ENCODE data around the gene CTDP1.
"Not testable (repeated sequence)": the region's sequence is repeated elsewhere in the genome, so short reads cannot be mapped to it uniquely, and the experiment has no call there.

Gene CTDP1

DNA sequence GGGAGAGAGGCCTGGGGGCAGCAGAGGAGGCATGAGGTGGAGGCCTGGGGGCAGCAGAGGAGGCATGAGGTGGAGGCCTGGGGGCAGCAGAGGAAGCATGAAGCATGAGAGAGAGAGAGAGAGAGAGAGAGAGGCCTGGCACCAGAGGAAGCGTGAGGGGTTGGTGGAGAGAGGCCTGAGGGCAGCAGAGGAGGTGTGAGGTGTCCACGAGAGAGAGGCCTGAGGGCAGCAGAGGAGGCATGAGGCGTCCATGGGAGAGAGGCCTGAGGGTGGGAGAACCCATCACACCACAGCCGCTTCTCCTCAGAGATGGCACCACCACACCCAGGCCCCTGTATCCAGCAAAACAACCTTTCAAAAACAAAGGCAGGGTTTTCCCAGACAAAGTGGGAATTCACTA is 62.5 kb downstream of the CTDP1 start:
- DNase-seq (ENCODE audit: low read depth in 2 of 2), result no peak

DNA sequence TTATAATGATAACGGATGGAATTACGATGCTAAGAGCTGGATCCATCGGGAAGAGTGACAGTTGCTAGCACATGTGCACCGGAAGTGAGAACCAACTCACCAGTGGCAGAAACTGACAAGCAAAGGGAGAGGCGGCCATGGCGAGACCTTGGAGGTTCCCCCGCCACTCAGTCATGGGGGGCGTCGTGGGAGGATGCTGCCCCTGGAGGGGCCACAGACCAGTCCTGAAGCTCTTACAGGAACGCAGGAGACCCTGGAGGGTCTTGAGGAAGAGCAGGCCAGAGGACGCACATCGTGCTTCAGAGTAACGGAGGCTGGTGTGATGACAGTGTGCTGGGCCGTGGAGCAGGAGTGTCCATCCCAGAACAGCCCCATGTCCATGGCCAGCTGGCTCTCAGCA is 65.0 kb downstream of the CTDP1 start:
- no peak for DNase-seq (ENCODE audit: low read depth in 2 of 2)

DNA sequence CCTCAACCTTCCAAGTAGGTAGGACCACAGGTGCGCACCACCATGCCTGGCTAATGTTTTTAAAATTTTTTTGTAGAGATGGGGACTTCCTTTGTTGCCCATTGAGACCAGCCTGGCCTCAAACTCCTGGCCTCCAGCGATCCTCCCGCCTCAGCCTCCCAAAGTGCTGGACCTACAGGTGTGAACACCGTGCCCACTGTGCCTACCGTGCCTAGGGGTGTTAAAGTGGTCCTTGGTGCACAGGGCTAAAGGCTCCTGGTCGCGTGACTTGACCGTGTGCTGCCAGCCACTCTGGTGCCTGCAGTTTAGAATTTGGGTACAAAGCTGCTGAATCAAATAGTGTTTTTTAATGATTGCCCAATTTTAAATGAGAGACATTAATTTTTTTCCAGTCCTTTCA is 67.1 kb downstream of the CTDP1 start:
- no peak for DNase-seq (ENCODE audit: low read depth in 2 of 2)

DNA sequence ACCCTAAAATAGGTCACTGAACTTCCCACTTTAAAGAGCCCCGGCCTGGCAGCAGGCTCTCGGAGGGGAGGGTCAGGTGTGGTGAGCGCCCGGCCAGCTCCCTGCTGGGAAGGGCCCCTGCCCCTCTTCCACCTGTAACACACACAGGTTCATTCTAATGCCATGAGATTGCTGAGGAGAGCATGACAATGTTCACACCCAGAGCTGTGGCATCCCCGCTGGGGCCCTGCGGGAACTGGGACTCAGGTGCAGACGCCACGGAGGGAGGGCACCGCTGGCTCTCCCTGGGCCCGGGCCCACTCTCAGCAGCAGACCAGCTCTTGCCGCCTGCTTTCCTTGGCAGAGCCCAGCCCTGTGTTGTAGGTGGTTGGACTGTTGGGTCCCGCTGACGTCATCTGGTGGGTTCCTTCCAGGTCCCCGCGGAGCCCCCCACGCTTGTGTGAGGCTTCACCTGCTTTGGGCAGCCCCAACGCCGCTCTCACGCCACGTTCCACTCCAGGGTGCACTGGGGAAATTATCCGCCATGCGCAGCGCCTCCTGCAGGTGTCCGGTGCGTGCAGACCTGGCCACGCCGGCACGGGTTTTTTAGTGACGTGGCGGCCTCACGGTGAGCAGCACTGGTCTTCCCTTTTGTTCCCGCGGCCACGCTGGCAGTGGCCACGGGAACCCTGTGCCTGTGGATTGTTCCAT is 67.7 kb downstream of the CTDP1 start:
- DNase-seq (ENCODE audit: low read depth in 2 of 2), result no peak

- no peak for DNase-seq (ENCODE audit: low read depth in 2 of 2)
These were observed 68.9 kb downstream of the CTDP1 start for GRCh38 chr18:79748321-79749180.

DNA sequence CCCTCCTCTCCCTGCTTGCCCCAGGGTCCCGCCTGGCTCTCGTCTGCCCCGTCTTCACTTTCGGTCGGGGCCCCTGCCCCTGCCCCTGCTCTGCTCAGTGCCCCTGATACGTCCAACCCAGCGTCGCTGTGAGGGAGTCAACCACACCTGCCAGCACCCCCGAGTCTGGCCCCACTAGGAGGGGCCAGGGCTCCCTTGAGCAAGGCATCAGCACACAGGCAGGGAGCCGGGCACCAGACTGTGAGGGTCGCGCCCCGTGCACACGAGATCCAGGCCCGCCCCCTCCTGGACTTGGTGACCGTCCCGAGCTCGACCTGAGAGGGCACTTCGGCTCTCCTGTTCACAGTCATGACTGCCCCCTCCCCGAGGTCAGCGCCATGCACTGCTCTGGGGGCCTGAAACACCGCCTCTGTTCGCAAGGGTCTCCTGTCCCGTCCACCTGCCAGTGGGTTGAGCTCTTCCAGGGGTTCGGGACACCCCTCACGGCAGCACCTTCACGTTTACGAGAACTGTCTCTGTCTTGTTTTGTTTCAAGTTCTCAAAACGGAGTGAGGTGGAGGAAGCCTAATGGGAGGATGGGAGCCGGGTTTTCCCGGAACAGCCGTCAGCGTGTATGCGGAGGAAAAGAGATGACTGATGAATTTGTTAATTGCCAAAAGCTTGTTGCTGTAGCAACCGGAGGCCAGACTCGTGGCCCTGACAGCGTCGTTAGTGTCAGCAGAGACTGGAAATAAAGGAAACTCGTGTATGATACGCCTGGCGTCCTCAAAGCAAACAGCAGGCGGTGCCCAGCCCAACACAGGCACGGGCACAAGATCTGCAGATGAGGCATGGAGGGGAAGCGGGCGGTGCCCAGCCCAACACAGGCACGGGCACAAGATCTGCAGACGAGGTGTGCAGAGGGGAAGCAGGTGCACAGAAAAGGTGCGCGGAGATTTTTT is 69.9 kb downstream of the CTDP1 start:
- DNase-seq (ENCODE audit: low read depth in 2 of 2), result no peak

DNA sequence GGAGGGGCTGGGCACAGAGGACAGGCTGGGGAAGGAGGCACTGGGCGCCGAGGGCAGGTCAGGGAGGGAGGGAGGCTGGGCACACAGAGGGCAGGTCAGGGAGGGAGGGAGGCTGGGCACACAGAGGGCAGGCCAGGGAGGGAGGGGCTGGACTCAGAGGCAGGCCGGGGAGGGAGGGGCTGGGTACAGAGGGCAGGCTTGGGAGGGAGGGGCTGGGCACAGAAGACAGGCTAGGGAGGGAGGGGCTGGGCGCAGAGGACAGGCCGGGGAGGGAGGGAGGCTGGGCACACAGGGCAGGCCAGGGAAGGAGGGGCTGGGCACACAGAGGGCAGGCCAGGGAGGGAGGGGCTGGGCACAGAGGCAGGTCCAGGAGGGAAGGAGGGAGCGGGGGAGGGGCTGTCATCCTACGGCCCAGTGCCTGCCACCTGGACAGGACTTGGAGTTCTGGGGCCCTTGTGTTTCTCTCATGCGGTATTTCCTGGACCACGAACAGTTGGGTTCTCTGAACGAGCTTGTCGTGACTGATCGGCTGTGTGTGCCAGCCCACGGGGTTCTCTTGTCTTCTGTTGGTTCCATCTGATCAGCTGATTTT is 71.5 kb downstream of the CTDP1 start:
- DNase-seq (ENCODE audit: low read depth in 2 of 2), result no peak

DNA sequence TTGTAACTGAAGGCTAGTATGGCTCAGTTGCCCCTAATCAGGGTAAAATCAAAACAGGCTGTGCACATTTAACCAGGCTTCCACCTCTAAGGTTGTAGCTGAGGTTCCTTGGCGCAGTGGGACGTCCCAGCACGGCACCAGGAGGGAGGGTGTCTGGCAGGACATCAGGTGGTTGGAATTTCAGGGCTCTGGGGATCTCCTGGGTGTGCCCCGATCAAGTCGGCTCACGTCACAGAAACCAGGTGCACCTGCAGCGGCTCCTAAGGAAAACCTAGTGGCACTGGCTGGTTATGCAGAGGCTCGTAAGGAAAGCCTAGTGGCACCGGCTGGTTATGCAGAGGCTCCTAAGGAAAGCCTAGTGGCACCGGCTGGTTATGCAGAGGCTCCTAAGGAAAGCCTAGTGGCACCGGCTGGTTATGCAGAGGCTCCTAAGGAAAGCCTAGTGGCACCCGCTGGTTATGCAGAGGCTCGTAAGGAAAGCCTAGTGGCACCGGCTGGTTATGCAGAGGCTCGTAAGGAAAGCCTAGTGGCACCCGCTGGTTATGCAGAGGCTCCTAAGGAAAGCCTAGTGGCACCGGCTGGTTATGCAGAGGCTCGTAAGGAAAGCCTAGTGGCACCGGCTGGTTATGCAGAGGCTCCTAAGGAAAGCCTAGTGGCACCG is 72.4 kb downstream of the CTDP1 start:
- not testable (repeated sequence) for DNase-seq (ENCODE audit: low read depth in 2 of 2)

GRCh38 chr18:79752946-79753345 is 73.3 kb downstream of the CTDP1 start:
- not testable (repeated sequence) for DNase-seq (ENCODE audit: low read depth in 2 of 2)

DNA sequence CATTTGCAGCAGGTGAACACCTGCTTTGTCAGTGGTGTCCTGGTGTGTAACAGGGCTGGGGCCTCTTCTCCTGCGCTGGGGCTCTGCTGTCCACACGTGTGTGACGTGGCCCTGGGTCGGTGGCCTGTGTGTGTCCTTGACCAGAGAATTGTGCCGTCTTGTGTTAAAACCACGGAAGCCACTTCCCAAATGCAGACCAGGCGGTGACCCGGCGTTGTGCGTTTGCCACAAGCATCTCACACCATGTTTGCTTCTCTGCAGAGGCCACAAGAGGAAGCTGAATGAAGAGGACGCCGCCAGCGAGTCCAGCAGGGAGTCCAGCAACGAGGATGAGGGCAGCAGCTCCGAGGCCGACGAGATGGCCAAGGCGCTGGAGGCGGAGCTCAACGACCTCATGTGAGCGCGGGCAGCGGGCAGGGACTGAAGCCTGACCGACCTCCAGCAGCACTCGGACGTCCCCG is 73.8 kb downstream of the CTDP1 start:
- no peak for DNase-seq (ENCODE audit: low read depth in 2 of 2)

DNA sequence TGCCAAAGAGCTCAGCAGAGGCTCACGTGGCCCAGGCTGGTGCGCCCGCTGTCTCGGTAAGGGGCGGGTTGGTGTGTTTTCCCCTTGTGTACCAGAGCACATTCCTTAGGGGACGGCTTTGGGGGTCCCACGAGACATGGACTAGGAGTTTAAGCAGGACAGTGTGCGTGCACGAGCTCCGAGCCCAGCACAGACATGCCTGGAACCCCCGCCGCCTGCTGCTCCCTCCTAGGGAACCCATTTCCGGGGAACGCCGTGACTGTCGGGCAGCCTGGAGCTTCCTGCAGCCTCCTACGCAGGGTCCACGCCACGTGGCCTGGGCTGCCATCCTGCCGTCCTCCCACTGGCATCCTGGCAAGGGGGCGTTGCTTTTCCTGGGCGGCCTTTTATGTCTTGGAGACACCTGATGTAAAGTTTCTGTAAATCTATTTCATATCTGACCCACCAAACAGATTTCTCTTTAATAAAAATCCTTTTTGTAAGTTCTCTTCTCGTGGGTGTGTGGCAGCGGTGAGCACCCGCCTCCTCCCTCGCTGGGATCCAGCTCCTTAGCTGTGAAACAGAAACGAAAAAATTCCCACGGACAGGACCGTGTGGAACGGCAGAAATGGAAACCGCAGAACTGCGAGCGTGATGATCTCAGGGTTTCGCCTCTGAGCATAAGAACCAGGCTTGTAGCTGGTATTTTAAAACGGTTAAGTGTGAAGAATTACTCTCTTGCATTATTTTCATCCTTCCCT is 74.6 kb downstream of the CTDP1 start:
- DNase-seq (ENCODE audit: low read depth in 2 of 2), result no peak

- DNase-seq (ENCODE audit: low read depth in 2 of 2), result no peak
These were observed 75.3 kb downstream of the CTDP1 start for GRCh38 chr18:79754831-79755351.

GRCh38 chr18:79755496-79756142 is 76.0 kb downstream of the CTDP1 start:
- no peak for DNase-seq (ENCODE audit: low read depth in 2 of 2)

- DNase-seq (ENCODE audit: low read depth in 2 of 2), result no peak
These were observed 76.5 kb downstream of the CTDP1 start for GRCh38 chr18:79756143-79756500.

GRCh38 chr18:79756826-79757225 is 77.2 kb downstream of the CTDP1 start:
- no peak for DNase-seq (ENCODE audit: low read depth in 2 of 2)

DNA sequence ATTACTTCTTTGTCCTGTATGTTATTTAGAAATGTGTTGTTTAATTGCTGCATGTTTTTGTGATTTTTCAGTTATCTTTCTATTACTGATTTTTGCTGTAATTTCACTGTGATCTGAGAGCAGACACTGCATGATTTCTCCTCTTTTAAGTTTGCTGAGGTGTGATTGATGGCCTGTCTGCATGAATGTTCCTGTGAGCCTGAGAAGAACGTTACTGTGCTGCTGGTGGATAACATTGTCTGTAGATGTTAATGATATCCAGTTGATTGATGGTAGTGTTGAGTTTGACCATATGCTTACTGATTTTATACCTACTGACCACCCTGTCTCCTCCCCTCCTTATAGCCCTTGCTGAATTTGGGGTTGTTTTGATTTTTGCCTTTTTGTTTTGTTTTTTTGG is 80.7 kb downstream of the CTDP1 start:
- no peak for DNase-seq (ENCODE audit: low read depth in 2 of 2)

DNA sequence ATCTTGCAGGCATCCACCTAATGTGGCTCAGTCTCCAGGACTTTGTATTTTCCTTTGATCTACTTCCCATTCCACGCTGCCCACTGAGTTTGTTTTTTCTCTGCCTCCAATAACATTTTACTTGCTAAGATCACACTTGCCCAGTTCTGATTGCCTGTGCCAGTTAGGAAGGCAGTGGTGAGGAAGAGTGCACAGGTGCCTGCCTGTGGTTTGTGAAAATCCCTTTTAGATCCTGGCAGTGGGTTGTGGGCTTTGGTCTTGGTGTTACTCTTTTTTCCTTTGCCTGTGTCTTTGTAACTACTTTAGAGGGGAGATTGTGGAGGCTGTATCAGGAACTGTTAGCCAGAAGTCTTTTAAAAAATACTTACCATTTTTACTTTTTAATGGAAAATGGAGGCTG is 81.3 kb downstream of the CTDP1 start:
- DNase-seq (ENCODE audit: low read depth in 2 of 2), result no peak

GRCh38 chr18:79763407-79763806 is 83.8 kb downstream of the CTDP1 start:
- DNase-seq (ENCODE audit: low read depth in 2 of 2), result no peak

- no peak for DNase-seq (ENCODE audit: low read depth in 2 of 2)
These were observed 84.5 kb downstream of the CTDP1 start for GRCh38 chr18:79764131-79764530.
